ENCODE results near the gene CNTNAP2. TPM values are rescaled to one million over a fixed set of nuclear protein-coding genes. Genes with fewer than 3 reads are reported as not detected.

CNTNAP2 gene
- total RNA-seq, 2 donors from 2014 or later = 4.4 to 8.5 TPM

DNA sequence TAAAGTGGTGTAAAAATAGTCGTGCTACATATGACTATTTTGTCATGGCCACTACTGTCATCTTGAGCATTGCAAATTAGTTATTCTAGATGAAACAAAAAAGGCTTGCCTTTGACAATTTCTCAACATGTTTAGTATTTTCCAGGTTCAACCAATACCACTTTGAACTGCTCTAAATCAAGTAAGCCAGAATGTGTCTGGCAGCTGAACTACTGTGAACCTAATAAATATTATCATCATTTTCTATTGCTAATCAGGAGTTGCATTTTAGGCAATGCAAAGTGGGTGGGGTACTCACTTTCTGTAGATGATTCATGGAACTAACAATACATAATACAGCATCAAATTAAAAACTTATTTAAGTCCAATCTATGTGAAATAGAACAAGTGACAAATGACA is 877.2 kb downstream of the CNTNAP2 start:
- no peak for DNase-seq
- TF ChIP-seq, protein P1, sequence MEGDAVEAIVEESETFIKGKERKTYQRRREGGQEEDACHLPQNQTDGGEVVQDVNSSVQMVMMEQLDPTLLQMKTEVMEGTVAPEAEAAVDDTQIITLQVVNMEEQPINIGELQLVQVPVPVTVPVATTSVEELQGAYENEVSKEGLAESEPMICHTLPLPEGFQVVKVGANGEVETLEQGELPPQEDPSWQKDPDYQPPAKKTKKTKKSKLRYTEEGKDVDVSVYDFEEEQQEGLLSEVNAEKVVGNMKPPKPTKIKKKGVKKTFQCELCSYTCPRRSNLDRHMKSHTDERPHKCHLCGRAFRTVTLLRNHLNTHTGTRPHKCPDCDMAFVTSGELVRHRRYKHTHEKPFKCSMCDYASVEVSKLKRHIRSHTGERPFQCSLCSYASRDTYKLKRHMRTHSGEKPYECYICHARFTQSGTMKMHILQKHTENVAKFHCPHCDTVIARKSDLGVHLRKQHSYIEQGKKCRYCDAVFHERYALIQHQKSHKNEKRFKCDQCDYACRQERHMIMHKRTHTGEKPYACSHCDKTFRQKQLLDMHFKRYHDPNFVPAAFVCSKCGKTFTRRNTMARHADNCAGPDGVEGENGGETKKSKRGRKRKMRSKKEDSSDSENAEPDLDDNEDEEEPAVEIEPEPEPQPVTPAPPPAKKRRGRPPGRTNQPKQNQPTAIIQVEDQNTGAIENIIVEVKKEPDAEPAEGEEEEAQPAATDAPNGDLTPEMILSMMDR (IDR thresholded peaks at IDR 0.05) = no peak
- H3K36me3 ChIP-seq = no peaks in the 10 kb centered on the region
- H3K9me3 ChIP-seq = no peaks in the 10 kb centered on the region
- H3K4me3 ChIP-seq = no peak overlapping the region
- H3K9ac ChIP-seq (ENCODE audit: low read depth in 2 of 2, low read length in 2 of 2) = no peak overlapping the region
- intact Hi-C loops (cut with DNase I) = no loop called here
- no peaks in the 10 kb centered on the region for H3K4me1 ChIP-seq
- H3K27ac ChIP-seq = no peak overlapping the region
- H3K27me3 ChIP-seq = no peaks in the 10 kb centered on the region

DNA sequence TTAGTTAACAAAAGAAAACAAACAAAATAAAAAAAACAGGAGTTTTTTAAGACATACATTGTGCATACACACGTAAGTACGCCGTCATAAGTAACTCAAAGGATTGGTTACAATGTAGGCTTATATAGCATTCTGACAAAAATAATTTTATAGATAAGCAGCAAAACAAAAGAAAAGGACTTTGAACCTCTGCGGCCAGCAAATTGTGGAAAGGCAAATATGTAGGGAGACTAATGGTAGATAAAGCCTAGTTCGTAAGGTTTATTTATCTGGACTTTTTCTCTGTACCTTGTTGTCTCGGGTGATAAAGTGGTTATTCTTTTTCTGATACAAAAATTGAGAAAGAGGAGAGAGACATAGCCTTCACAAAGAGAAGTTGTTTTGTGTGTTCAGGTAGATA is 891.9 kb downstream of the CNTNAP2 start:
- H3K4me1 ChIP-seq = no peaks in the 10 kb centered on the region
- no peaks in the 10 kb centered on the region for H3K9me3 ChIP-seq
- intact Hi-C loops (cut with DNase I) = no loop called here
- no peak overlapping the region for H3K27ac ChIP-seq
- no peak overlapping the region for H3K9ac ChIP-seq (ENCODE audit: low read depth in 2 of 2, low read length in 2 of 2)
- H3K27me3 ChIP-seq = no peaks in the 10 kb centered on the region
- no peak for DNase-seq
- no peak overlapping the region for H3K4me3 ChIP-seq
- H3K36me3 ChIP-seq = no peaks in the 10 kb centered on the region
- TF ChIP-seq, protein P1 (IDR thresholded peaks at IDR 0.05) = no peak

DNA sequence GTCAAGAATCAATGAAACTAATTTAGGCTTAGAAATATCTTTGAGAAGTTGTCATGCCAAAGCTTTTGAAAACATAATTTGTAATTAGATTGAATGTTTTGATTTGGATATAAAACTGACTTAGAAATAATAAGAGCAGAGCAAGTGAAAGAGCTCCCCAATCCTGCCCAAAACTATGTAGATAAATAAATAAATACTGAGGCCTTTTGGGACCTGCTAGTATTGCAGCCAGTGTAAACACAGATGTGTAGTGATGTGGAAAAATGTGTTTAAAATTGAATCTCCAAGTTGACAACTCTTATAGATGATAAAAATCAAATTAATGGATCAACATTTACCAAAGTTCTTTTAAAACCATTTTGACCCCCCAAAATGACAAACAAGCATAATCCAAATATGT is 896.1 kb downstream of the CNTNAP2 start:
- TF ChIP-seq, protein P1 (IDR thresholded peaks at IDR 0.05) = no peak
- intact Hi-C loops (cut with DNase I) = no loop called here
- Histone ChIP-seq H3K27ac (no peak overlapping the region), H3K9me3 (no peaks in the 10 kb centered on the region), H3K27me3 (no peaks in the 10 kb centered on the region), H3K4me3 (no peak overlapping the region), H3K36me3 (no peaks in the 10 kb centered on the region), H3K9ac (ENCODE audit: low read depth in 2 of 2, low read length in 2 of 2) (no peak overlapping the region), H3K4me1 (no peaks in the 10 kb centered on the region)
- DNase-seq = no peak

DNA sequence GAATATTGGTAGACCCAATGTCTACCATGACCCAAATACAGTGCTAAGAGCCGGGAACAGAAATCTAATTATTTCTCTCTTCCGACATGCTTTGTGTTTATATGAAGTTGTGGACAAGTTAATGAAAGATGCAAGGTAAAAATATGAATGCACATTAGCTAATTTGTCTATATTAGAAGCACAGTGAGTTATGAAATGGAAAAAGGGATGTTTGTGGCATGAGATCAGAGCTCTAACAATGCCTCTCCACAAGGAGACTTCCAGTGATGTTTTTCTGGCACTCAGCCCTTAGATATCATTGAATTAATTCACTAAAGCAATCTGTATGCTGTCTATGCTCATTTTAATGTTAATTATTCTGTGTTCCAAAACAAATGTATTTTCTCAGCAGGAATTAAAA is 897.2 kb downstream of the CNTNAP2 start:
- H3K4me3 ChIP-seq = no peak overlapping the region
- H3K27me3 ChIP-seq = no peaks in the 10 kb centered on the region
- TF ChIP-seq, protein P1 (IDR thresholded peaks at IDR 0.05) = no peak
- H3K4me1 ChIP-seq = no peaks in the 10 kb centered on the region
- H3K36me3 ChIP-seq = no peaks in the 10 kb centered on the region
- no peaks in the 10 kb centered on the region for H3K9me3 ChIP-seq
- H3K9ac ChIP-seq (ENCODE audit: low read depth in 2 of 2, low read length in 2 of 2) = no peak overlapping the region
- intact Hi-C loops (cut with DNase I) = no loop called here
- no peak overlapping the region for H3K27ac ChIP-seq
- no peak for DNase-seq

DNA sequence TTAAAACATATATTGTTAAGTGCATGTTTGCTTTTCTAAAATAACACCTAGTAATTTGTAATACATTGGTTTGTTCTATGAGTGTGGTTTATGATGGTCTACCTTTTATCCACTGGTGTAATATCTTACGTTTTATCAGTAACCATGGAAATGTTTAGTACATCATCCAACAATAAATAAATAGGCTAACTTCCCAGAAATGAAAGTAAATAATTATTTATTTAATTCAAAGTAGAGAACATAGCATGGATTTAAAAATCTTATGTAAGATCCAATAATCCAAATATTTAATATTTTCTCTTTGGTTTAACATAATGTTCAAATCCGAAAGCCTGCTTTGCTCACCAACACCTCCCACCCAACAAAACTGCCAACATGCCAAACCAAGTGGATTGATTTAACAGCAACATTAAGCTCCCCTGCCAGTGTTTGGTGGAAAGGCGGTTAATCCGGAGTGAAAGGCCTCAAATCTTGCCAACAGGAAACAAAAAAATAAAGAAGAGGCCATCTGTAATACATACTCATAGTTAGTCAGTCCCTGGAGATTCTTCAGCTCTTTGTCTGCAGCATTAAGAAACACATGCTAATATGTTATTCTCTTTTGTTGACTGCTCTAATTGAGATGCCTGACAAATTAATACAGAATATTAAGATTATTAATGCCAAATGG is 897.8 kb downstream of the CNTNAP2 start:
- no peak overlapping the region for H3K27ac ChIP-seq
- intact Hi-C loops (cut with DNase I) = no loop called here
- no peaks in the 10 kb centered on the region for H3K36me3 ChIP-seq
- no peaks in the 10 kb centered on the region for H3K9me3 ChIP-seq
- no peak overlapping the region for H3K4me3 ChIP-seq
- TF ChIP-seq, protein P1 (IDR thresholded peaks at IDR 0.05) = no peak
- no peak for DNase-seq
- H3K4me1 ChIP-seq = no peaks in the 10 kb centered on the region
- no peaks in the 10 kb centered on the region for H3K27me3 ChIP-seq
- H3K9ac ChIP-seq (ENCODE audit: low read depth in 2 of 2, low read length in 2 of 2) = no peak overlapping the region
